MM.1S (cell line): Measurements from ENCODE around the gene RPTOR.

ENCODE experiments used
- DNase-seq: peaks from one replicate; pipeline ENCODE4 v3.0.0-alpha.2; 2015
- H2AFZ ChIP-seq: fragments of 300-600 bp; sonication (generic); 2 replicates; pipeline ENCODE4 v1.6.0; 2016; ENCODE audit warnings: antibody characterized with exemption, low read length
- H3F3A ChIP-seq: fragments of 300-600 bp; sonication (generic); 2 replicates; pipeline ENCODE4 v1.6.1; 2016; ENCODE audit warnings: mild to moderate bottlenecking, antibody characterized with exemption, low read length, moderate library complexity, mixed read lengths; ENCODE audit not compliant: insufficient read depth
- H3K27ac ChIP-seq: fragments of 300-600 bp; sonication (generic); 2 replicates; pipeline ENCODE4 v1.5.1; 2016; ENCODE audit warnings: mild to moderate bottlenecking, low read length
- H3K27me3 ChIP-seq: fragments of 300-600 bp; sonication (generic); replicated peaks from 2 replicates; pipeline ENCODE4 v1.6.0; 2016; ENCODE audit warnings: low read length; ENCODE audit not compliant: insufficient read depth
- H3K36me3 ChIP-seq: fragments of 300-600 bp; sonication (generic); replicated peaks from 2 replicates; pipeline ENCODE4 v1.6.1; 2016; ENCODE audit warnings: mild to moderate bottlenecking, low read length, mixed read lengths; ENCODE audit not compliant: insufficient read depth
- H3K4me1 ChIP-seq: fragments of 300-600 bp; sonication (generic); 2 replicates; pipeline ENCODE4 v1.6.1; 2016; ENCODE audit warnings: low read length, mixed read lengths
- H3K4me2 ChIP-seq: fragments of 300-600 bp; sonication (generic); 2 replicates; pipeline ENCODE4 v1.6.0; 2016; ENCODE audit warnings: low read depth, low read length
- H3K4me3 ChIP-seq: fragments of 300-600 bp; sonication (generic); 2 replicates; pipeline ENCODE4 v1.5.1; 2016; ENCODE audit warnings: low read length, mixed read lengths
- H3K79me2 ChIP-seq: fragments of 300-600 bp; sonication (generic); 2 replicates; pipeline ENCODE4 v1.6.1; 2016; ENCODE audit warnings: mixed run types, low read length, mixed read lengths
- H3K9ac ChIP-seq: fragments of 300-600 bp; sonication (generic); 2 replicates; pipeline ENCODE4 v1.6.1; 2016; ENCODE audit warnings: low read length, mixed read lengths
- H3K9me2 ChIP-seq: fragments of 300-600 bp; sonication (generic); replicated peaks from 2 replicates; pipeline ENCODE4 v1.6.1; 2016; ENCODE audit warnings: mild to moderate bottlenecking, low read length, mixed read lengths; ENCODE audit not compliant: insufficient read depth
- H3K9me3 ChIP-seq: fragments of 300-600 bp; sonication (generic); replicated peaks from 2 replicates; pipeline ENCODE4 v1.6.1; 2016; ENCODE audit warnings: mild to moderate bottlenecking, low read length, mixed read lengths; ENCODE audit not compliant: insufficient read depth
- H4K20me1 ChIP-seq: fragments of 300-600 bp; sonication (generic); 2 replicates; pipeline ENCODE4 v1.6.1; 2016; ENCODE audit warnings: mild to moderate bottlenecking, low read length, moderate library complexity, mixed read lengths; ENCODE audit not compliant: insufficient read depth
- CTCF ChIP-seq: fragments of 300-600 bp; sonication (generic); IDR thresholded peaks from 2 replicates; pipeline ENCODE4 v1.5.1; 2016; ENCODE audit warnings: antibody characterized with exemption, low read length, mixed read lengths
- EZH2 ChIP-seq: fragments of 300-600 bp; sonication (generic); optimal IDR thresholded peaks from 2 replicates; pipeline ENCODE3; 2017; ENCODE audit warnings: low read depth, mild to moderate bottlenecking, antibody characterized with exemption, low read length, mixed read lengths
- EZH2phosphoT487 ChIP-seq: fragments of 300-600 bp; sonication (generic); IDR thresholded peaks from 2 replicates; pipeline ENCODE4 v1.6.1; 2018; ENCODE audit warnings: antibody characterized with exemption, low read length

Gene RPTOR

GRCh38 chr17:80805032-80805751, 260.6 kb downstream of the RPTOR start:
- no peak for DNase-seq
- Histone ChIP-seq H4K20me1 (no peaks in the 10 kb centered on the region), H3K79me2 (no peaks in the 10 kb centered on the region), H3F3A (no peaks in the 10 kb centered on the region), H2AFZ (no peak overlapping the region), H3K9ac (no peak overlapping the region), H3K9me2 (no peaks in the 10 kb centered on the region), H3K4me1 (no peaks in the 10 kb centered on the region), H3K27ac (no peak overlapping the region), H3K27me3 (no peaks in the 10 kb centered on the region), H3K4me3 (no peak overlapping the region), H3K4me2 (no peak overlapping the region), H3K9me3 (no peaks in the 10 kb centered on the region), H3K36me3 (no peaks in the 10 kb centered on the region)
- TF ChIP-seq EZH2: no peak
- TF ChIP-seq EZH2phosphoT487: no peak
- TF ChIP-seq CTCF: no peak

DNA sequence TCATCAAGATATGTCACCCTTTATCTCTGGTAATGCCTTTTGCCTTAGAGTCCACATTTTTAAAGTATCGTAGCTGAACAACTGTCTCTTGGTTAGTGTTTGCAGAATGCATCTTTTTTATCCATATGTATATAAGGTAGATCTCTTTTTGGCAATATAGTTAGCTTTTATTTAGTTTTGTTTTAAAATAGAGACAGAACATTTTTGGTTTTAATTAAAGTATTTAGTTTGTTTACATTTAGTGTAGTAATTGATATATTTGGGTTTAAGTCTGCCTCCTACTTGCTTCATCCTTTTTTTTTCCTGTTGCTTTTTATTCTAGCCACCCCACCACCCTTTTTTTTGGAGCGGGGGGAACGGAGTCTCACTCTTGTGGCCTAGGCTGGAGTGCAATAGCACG, 262.4 kb downstream of the RPTOR start:
- no peaks in the 10 kb centered on the region for H3K9me2 ChIP-seq
- no peaks in the 10 kb centered on the region for H3K27me3 ChIP-seq
- no peak overlapping the region for H3K27ac ChIP-seq
- H3K36me3 ChIP-seq: no peaks in the 10 kb centered on the region
- H4K20me1 ChIP-seq: no peaks in the 10 kb centered on the region
- no peaks in the 10 kb centered on the region for H3K79me2 ChIP-seq
- no peak overlapping the region for H3K4me3 ChIP-seq
- no peak for DNase-seq
- no peaks in the 10 kb centered on the region for H3K9me3 ChIP-seq
- no peak overlapping the region for H3K9ac ChIP-seq
- no peak for TF ChIP-seq CTCF
- no peak for TF ChIP-seq EZH2phosphoT487
- no peak for TF ChIP-seq EZH2
- H3F3A ChIP-seq: no peaks in the 10 kb centered on the region
- no peak overlapping the region for H3K4me2 ChIP-seq
- no peak overlapping the region for H2AFZ ChIP-seq
- no peaks in the 10 kb centered on the region for H3K4me1 ChIP-seq

GRCh38 chr17:80807882-80808281, 263.2 kb downstream of the RPTOR start:
- H3K4me3 ChIP-seq: no peak overlapping the region
- H3K79me2 ChIP-seq: no peaks in the 10 kb centered on the region
- H4K20me1 ChIP-seq: no peaks in the 10 kb centered on the region
- H3K4me1 ChIP-seq: no peaks in the 10 kb centered on the region
- H3F3A ChIP-seq: no peaks in the 10 kb centered on the region
- no peaks in the 10 kb centered on the region for H3K9me2 ChIP-seq
- no peak overlapping the region for H2AFZ ChIP-seq
- no peak overlapping the region for H3K27ac ChIP-seq
- H3K9ac ChIP-seq: no peak overlapping the region
- H3K9me3 ChIP-seq: no peaks in the 10 kb centered on the region
- H3K27me3 ChIP-seq: no peaks in the 10 kb centered on the region
- no peak for DNase-seq
- H3K4me2 ChIP-seq: no peak overlapping the region
- no peaks in the 10 kb centered on the region for H3K36me3 ChIP-seq
- TF ChIP-seq CTCF (no peak), EZH2 (no peak), EZH2phosphoT487 (no peak)
